OCI-LY3 (cell line): Measurements from ENCODE around the gene RBM10.

Experiments used
- CTCF ChIP-seq: fragments of 200-600, 300-600 bp; sonication (generic); IDR thresholded peaks from 2 replicates; pipeline ENCODE4 v1.5.1; 2014; ENCODE audit warnings: antibody characterized with exemption, low read length, low read depth
- EZH2phosphoT487 ChIP-seq: fragments of 200-600 bp; shearing (Covaris generic); IDR thresholded peaks from 2 replicates; pipeline ENCODE4 v1.6.1; 2018; ENCODE audit warnings: antibody characterized with exemption, mixed run types, low read depth

GRCh38 chrX:47133493-47133892, 11.5 kb upstream of the RBM10 start:
- TF ChIP-seq CTCF = no peak
- TF ChIP-seq EZH2phosphoT487 = no peak
